ENCODE data around the gene SLC45A1. TPM values are rescaled to one million over a fixed set of nuclear protein-coding genes. Genes with fewer than 3 reads are reported as not detected.
A peak's percentile ranks its signal among the peaks of the same experiment; 100 is the strongest.

The SLC45A1 gene
- total and polyA plus RNA-seq, 8 donors, result 1.1 to 3.0 (median 2.4) TPM; not detected in 3

- Histone ChIP-seq H3K27ac (peak overlapping the region in 2 of 5 donors; percentile 40 to 46), H3K9me3 (no peaks in the 10 kb centered on the region), H3K36me3 (peaks cover 79 to 94% (median 89%) of the 10 kb centered on the region in 4 donors), H3K27me3 (no peaks in the 10 kb centered on the region), H3K4me3 (no peak overlapping the region), H3K4me1 (peaks cover 0 to 40% (median 24%) of the 10 kb centered on the region in 4 donors)
- WGBS, 5 donors, result 83 to 90% (median 87%) methylated on average over 25 to 27 of the region's 27 CpGs
- no peak for TF ChIP-seq POLR2A (IDR thresholded peaks at IDR 0.05)
- TF ChIP-seq POLR2AphosphoS5 (IDR thresholded peaks at IDR 0.05), result no peak
- no peak for TF ChIP-seq CTCF (IDR thresholded peaks at IDR 0.05)
- no peak for TF ChIP-seq EP300 (IDR thresholded peaks at IDR 0.05)
- no peak for DNase-seq
- intact Hi-C loops (cut with DNase I; ENCODE audit: low total_unique reads), result no loop called here
These were observed 38.6 kb downstream of the SLC45A1 start for GRCh38 chr1:8356256-8357209.

DNA sequence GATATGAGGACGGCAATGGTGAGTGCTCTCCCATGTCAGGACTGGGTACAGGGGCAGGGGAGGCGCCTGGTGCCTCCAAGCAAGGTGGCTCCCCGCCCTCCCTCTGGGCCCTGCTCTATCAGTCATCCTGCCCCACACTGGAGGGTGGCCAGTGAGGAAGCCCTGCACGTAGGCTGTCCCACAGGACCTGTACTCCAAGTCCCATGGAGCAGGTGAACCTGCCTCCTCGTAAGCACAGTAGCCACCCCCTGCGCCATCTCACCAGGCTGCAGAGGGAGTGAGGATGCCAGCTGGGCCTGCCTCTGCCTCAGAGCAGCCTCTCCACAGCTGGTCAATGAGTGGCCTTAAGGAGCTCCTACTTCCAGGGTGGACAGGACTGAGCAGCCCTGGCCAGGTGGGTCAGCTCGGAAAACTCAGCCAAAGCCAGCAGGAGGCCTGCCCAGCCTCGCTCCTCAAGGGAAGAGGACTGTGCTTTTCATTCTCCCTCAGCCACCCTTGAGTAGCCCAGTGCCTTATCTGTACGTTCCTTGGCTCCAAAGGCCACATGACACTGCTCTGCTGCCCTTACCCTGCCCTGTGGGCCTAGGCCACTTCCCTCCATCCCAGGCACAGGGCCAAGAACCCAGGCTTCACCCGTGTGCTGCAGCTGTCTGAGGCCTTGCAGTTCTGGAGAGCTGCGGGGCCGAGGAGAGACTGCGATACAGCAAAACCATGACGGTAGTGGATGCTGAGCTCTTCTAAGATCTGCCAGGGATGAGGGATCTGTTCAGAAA is 39.6 kb downstream of the SLC45A1 start:
- DNase-seq, result no peak
- H3K36me3 ChIP-seq, result peaks cover 88 to 100% (median 99%) of the 10 kb centered on the region in 4 donors
- no peaks in the 10 kb centered on the region for H3K27me3 ChIP-seq
- no peak for TF ChIP-seq EP300 (IDR thresholded peaks at IDR 0.05)
- no peak for TF ChIP-seq CTCF (IDR thresholded peaks at IDR 0.05)
- TF ChIP-seq POLR2A (IDR thresholded peaks at IDR 0.05), result no peak
- TF ChIP-seq POLR2AphosphoS5 (IDR thresholded peaks at IDR 0.05), result no peak
- peak overlapping the region in 3 of 5 donors; percentile 40 to 46 (median 43) for H3K27ac ChIP-seq
- H3K9me3 ChIP-seq, result no peaks in the 10 kb centered on the region
- intact Hi-C loops (cut with DNase I; ENCODE audit: low total_unique reads), result no loop called here
- H3K4me3 ChIP-seq, result no peak overlapping the region
- 49 to 76% (median 60%) methylated on average over 13 to 14 of the region's 14 CpGs for WGBS, 5 donors
- H3K4me1 ChIP-seq, result peaks cover 0 to 31% (median 19%) of the 10 kb centered on the region in 4 donors

DNA sequence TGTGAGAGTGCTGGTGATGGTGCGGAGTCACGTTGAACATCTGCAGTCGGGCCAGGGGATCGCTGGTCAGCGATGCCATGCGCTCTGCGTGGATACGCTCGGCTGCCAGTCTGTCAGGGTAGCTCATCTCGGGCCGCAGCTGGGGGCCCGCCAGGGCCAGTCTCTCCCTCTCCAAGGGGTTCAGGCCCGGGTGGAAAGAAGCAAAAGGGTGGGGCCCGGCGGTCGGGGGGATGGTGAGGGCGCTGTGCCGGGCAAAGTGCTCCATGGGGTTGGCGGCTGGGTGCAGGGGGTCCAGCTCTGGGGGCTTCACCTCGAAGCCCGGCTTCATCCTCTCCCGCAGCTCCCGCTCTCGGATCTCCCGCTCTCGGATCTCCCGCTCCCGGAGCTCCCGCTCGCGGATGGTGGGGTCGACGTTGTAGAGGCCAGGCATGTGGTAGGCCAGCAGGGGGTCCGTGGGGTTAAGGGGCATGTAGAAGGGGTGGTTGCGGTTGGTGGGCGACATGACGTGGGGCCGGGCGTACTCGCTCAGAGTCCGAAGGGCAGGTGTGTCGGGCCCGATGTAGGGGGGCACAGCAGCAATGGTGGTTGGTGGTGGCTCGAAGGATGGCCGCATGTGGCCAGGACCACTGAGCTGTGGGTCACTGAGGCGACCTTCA is 40.5 kb downstream of the SLC45A1 start:
- H3K36me3 ChIP-seq, result peaks cover 91 to 100% (median 100%) of the 10 kb centered on the region in 4 donors

More for the DNA sequence above, 40.5 kb downstream of the SLC45A1 start:
- intact Hi-C loops (cut with DNase I; ENCODE audit: low total_unique reads), result no loop called here
- H3K4me1 ChIP-seq, result peaks cover 4 to 29% (median 18%) of the 10 kb centered on the region in 4 donors
- DNase-seq, result peak in 1 of 2 donors; percentile 16
- TF ChIP-seq POLR2A (IDR thresholded peaks at IDR 0.05) (no peak), POLR2AphosphoS5 (IDR thresholded peaks at IDR 0.05) (no peak), EP300 (IDR thresholded peaks at IDR 0.05) (no peak), CTCF (IDR thresholded peaks at IDR 0.05) (no peak)
- no peaks in the 10 kb centered on the region for H3K9me3 ChIP-seq
- no peaks in the 10 kb centered on the region for H3K27me3 ChIP-seq
- WGBS, 5 donors, result 93 to 94% (median 94%) methylated on average over 44 to 46 of the region's 46 CpGs
- H3K27ac ChIP-seq, result peak overlapping the region in 2 of 5 donors; percentile 40 to 46
- H3K4me3 ChIP-seq, result no peak overlapping the region
